GM10266 (cell line): ENCODE results near the gene STX16.

Experiments
- DNase-seq: peaks from one replicate; pipeline ENCODE4 v3.0.0; 2012; ENCODE audit errors: extremely low spot score
- CTCF ChIP-seq: IDR thresholded peaks from 2 replicates; pipeline ENCODE4 v1.5.1; 2012; ENCODE audit warnings: mild to moderate bottlenecking, low read depth; ENCODE audit not compliant: control insufficient read depth, insufficient read depth; ENCODE audit errors: missing control alignments

Gene STX16

GRCh38 chr20:58682656-58683531, 31.8 kb downstream of the STX16 start:
- no peak for DNase-seq
- TF ChIP-seq CTCF = no peak

- DNase-seq = no peak
- no peak for TF ChIP-seq CTCF
These were observed 33.2 kb downstream of the STX16 start for GRCh38 chr20:58684291-58684690.

GRCh38 chr20:58685988-58686387, 34.9 kb downstream of the STX16 start:
- DNase-seq = no peak

GRCh38 chr20:58688414-58688813, 37.3 kb downstream of the STX16 start:
- no peak for TF ChIP-seq CTCF
- DNase-seq = no peak

More at GRCh38 chr20:58685988-58686387, 34.9 kb downstream of the STX16 start:
- no peak for TF ChIP-seq CTCF

- DNase-seq = no peak
- no peak for TF ChIP-seq CTCF
These were observed 37.8 kb downstream of the STX16 start for GRCh38 chr20:58688840-58689239.

GRCh38 chr20:58690396-58691135, 39.5 kb downstream of the STX16 start:
- no peak for TF ChIP-seq CTCF
- no peak for DNase-seq
